Epidermal melanocyte (primary cell): ENCODE data around the gene FCHO1.

Experiments
- DNase-seq: peaks from one replicate; pipeline ENCODE4 v3.0.0; 2011; ENCODE audit warnings: low spot score; ENCODE audit not compliant: insufficient read length

The FCHO1 gene

DNA sequence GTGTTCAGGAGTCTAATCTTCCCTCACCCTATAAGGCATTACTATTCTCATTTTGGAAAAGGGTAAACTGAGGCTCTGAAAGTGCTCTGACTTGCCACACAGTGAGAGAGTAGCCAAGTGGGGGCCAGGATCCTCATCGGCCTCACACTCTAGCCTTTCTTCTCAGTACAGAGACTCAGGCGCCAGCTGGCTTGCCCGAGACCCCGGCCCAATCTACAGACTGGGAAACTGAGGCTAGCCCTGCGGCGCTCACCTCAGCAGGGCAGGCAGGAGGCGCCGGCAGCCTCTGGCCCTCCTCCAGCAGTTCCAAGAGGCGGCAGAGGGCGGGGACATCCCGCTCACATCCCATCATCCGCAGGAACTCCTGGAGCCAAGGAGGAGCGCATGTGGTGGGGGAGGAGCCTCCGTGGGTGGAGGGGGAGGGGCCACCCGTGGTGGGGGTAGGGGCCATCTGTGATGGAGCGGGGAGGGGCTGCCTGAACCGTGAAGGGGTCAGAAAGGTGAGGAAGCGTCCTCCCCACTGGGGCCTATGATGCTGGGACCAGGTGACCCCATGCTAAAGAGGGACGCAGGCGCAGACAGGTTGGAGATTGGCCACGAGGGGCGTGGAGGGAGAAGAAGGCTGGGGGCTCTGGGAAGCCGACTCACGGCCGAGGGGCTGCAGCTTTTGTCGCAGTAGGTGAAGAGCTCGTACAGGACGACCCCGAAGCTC lies 78.7 kb downstream of the FCHO1 start:
- no peak for DNase-seq

DNA sequence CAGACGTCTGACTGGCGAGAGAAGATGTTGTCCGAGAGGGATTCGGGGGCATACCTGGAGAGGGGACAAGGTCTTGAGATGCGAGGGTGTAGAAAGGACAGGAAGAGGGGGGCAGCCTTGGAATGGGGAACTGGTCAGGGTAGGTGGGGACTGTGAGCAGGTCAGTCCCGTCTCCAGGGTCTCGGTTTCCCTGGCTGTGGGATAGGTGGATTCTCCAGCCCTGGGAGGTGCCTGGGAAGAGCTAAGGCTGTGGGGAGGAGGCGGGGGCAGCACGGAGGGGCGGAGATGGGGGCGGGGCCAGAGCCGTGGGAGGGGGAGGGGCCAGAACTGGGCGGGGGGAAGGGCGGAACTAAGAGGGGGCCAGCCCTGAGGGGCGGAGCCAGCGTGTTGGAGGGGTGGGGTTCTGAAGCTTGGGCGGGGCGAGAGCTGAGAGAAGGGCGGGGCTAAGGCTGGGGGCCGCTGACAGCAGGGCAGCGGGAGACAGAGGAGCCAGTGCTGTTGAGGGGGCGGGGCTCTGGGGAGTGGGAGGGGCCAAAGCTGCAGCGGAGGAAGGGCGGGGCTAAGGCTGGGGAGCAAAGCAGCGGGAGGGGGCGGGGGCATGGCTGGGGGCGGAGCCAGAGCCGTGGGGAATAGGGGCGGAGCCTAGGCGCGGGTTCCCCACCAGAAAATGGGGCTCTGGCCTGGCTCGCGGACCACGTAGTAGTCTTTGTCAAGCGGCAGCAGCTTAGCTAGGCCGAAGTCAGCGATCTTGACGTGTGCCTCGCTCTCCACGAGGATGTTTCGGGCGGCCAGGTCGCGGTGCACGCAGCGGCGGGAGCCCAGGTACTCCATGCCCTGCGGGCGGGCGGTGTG lies 79.5 kb downstream of the FCHO1 start:
- DNase-seq = peak; percentile 42

DNA sequence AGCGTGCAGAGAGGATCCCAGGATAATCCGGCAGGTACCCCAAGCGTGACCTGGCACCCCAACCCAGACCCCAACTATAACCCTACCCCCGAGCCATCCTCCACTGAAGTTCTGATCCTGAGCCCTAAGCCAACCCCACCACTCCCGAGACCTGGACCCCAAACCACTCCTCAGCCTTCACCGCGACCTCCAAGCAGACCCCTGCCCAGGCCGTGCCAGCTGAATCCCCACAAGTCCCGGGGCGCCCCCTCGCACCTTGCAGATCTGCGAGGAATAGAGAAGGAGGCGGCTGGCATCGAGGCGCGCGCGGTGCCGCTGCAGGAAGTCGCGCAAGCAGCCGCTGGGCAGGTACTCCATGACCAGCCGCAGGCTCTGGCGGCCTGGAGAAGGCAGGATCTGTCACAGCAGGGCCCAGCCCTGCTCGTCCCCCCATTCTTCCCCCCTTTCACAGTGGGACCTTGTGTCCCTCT lies 80.2 kb downstream of the FCHO1 start:
- no peak for DNase-seq

DNA sequence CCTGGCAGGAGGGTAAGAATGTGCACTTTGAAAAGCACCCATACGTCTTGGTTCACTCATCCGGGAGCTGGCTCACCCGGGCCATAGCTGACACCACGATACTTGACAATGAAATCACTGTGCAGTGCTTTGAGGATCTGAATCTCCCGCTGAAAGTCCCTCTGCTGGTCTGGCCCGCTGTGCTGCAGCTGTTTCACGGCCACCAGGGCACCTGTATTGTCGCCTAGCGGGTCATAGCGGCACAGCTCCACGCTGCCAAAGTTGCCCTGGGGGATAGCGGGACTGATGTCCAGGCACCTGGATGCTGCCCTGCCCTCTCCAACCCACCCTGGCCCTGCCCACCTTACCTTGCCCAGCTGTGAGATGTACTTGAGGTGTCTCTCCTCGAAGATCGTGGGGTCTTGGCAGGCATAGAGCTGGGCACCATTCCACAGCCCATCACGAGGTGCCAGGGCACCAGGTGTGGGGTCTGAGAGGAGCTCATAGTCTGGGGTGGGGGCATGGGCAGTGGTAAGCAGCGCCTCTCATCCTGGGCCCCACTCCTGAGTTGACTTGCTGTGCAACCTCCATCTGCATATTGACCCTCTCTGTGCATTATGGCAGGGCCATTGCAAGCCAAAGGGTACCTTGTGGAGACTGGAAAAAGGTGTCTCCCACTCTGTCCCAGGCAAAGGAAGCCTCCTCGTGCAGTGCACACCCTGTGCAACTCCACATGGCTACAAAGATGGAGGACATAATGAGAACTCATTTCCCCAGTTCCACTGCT lies 81.3 kb downstream of the FCHO1 start:
- DNase-seq = no peak

DNA sequence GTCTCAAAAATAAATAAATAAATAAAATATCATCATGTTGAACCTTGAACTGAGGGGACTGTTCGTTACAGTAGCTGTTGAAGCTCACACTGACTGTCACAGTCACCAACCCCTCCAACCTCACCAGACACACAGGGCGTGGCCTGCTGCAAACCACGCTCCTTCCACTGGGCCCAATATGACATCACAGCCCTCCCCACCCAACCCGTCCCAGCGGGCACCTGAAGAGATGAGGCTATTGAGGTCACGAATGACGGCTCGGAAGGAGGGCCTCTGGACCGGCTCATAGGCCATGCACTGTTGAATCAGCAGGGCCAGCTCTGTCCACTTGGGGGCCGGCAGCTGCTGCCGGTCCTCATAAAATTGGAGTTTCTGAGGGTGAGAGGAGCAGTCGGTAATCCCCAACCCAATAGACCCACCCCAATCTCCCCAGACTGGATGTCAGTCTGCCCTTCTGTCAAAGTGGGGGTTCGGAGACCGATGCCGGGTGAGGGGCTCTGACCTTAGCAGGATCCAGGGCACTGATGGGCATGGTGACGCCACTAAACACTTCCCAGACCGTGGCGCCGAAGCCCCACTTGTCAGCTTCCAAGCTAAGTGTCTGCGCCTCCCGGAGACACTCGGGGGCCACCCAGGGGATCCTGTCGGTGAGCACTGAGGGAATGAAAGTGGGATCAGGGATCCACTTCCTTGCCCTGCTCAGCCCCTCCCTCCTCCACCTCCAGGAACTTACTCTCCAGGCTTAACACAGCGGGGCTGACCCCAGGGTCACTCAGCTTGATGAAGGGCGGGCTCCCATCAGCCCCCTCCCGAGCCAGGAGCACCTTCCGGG lies 83.3 kb downstream of the FCHO1 start:
- no peak for DNase-seq

DNA sequence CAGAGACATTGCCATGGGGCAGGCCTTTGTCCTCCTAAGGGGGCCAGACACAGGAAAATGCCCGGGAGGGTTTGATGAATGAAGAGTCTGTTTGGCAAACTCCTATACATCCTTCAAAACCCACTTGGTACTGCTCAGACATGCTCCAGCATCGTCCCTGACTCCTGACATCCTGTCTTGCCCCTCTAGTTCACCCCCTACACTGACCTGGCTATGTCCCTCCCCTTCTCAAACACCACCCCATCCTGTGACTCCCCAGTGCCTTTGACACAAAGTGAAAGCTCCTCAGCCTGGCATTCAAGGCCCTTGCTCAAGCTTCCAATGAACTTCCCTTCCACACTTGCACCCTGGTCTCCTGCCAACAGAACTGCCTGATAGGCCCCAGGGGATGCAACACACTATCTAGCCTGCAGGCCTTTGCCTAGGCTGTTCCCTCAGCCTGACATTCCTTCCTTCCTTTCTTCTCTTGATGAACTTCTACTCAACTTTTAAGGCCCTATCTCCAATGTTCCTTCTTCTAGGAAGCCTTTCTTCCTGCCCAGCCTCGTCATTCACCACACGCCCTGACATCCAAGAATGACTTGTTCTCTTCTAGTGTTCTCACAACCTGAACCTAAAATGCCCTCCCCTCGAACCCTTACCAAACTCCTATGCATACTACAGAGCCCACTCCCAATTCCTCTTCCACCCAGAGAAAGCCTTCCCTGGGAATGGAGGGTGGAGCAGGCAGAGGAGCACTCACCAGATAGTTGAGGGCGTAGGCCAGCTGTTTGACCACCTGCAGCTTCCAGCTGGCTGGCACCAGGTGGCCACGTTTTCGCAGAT lies 84.1 kb downstream of the FCHO1 start:
- no peak for DNase-seq

DNA sequence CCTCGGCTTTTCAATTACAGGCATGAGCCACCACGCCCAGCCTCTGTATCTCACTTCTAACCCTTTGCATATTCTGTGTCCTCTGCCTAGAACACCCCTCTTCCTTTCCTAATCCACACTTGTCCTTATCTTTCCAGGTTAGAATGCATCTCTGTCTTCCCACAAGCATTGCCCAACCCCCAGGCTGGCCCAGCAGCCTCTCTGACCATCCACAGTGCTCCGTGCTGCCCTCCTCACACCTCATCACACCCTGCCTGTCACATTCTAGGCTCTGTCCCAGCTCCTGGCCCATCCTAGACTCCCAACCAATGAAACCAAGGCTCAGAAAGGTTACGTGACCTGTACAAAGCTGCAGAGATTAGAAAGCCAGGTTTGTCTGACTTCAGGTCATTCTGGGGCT lies 85.3 kb downstream of the FCHO1 start:
- no peak for DNase-seq

DNA sequence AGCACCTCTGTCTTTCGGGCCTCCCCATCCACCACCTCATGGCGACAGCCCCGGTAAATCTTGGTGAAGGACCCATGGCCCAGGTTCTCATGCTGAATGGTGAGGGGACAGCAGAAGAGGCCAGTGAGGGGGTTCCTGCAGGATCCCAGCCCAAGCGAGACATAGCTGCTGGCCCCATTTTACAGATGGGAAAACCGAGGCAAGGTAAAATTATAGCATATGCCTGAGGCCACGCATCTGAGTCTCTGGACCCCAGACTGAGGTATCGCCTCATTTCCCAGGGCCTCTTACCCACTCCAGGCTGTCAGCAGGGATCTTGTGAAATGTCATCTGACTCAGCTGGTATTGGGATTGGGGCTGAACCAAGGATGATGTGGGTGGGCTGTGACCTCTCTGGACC lies 86.7 kb downstream of the FCHO1 start:
- no peak for DNase-seq
